ENCODE results near the gene EYA2. TPM values are rescaled to one million over a fixed set of nuclear protein-coding genes. Genes with fewer than 3 reads are reported as not detected.

The EYA2 gene
- total RNA-seq, 1 donor from 2014 or later: 1.3 TPM

GRCh38 chr20:46995561-46996142 is 101.0 kb downstream of the EYA2 start:
- no peaks in the 10 kb centered on the region for H3K9me3 Mint-ChIP-seq
- no peak overlapping the region for H3K4me3 Mint-ChIP-seq
- TF ChIP-seq, protein P1, sequence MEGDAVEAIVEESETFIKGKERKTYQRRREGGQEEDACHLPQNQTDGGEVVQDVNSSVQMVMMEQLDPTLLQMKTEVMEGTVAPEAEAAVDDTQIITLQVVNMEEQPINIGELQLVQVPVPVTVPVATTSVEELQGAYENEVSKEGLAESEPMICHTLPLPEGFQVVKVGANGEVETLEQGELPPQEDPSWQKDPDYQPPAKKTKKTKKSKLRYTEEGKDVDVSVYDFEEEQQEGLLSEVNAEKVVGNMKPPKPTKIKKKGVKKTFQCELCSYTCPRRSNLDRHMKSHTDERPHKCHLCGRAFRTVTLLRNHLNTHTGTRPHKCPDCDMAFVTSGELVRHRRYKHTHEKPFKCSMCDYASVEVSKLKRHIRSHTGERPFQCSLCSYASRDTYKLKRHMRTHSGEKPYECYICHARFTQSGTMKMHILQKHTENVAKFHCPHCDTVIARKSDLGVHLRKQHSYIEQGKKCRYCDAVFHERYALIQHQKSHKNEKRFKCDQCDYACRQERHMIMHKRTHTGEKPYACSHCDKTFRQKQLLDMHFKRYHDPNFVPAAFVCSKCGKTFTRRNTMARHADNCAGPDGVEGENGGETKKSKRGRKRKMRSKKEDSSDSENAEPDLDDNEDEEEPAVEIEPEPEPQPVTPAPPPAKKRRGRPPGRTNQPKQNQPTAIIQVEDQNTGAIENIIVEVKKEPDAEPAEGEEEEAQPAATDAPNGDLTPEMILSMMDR (conservative IDR thresholded peaks at IDR 0.05): no peak
- DNase-seq (ENCODE audit: low read depth, low spot score): no peak
- H3K4me1 Mint-ChIP-seq: peaks cover 14% of the 10 kb centered on the region
- no peaks in the 10 kb centered on the region for H3K36me3 Mint-ChIP-seq (ENCODE audit: low read depth)
- H3K27ac Mint-ChIP-seq (ENCODE audit: unreplicated experiment): no peak overlapping the region
- peaks cover 18% of the 10 kb centered on the region for H3K27me3 Mint-ChIP-seq (ENCODE audit: low read depth)

- H3K4me3 Mint-ChIP-seq: no peak overlapping the region
- DNase-seq (ENCODE audit: low read depth, low spot score): no peak
- H3K9me3 Mint-ChIP-seq: no peaks in the 10 kb centered on the region
- TF ChIP-seq, protein P1 (conservative IDR thresholded peaks at IDR 0.05): no peak
- no peak overlapping the region for H3K27ac Mint-ChIP-seq (ENCODE audit: unreplicated experiment)
- H3K27me3 Mint-ChIP-seq (ENCODE audit: low read depth): peaks cover 31% of the 10 kb centered on the region
- H3K4me1 Mint-ChIP-seq: peaks cover under 1% of the 10 kb centered on the region
- no peaks in the 10 kb centered on the region for H3K36me3 Mint-ChIP-seq (ENCODE audit: low read depth)
Observed at GRCh38 chr20:46997187-46997586, 102.5 kb downstream of the EYA2 start.

- H3K27me3 Mint-ChIP-seq (ENCODE audit: low read depth): peaks cover 33% of the 10 kb centered on the region
- H3K9me3 Mint-ChIP-seq: no peaks in the 10 kb centered on the region
- TF ChIP-seq, protein P1 (conservative IDR thresholded peaks at IDR 0.05): no peak
- no peak overlapping the region for H3K4me3 Mint-ChIP-seq
- no peaks in the 10 kb centered on the region for H3K36me3 Mint-ChIP-seq (ENCODE audit: low read depth)
- DNase-seq (ENCODE audit: low read depth, low spot score): no peak
- no peak overlapping the region for H3K27ac Mint-ChIP-seq (ENCODE audit: unreplicated experiment)
- H3K4me1 Mint-ChIP-seq: no peaks in the 10 kb centered on the region
Observed at GRCh38 chr20:46998477-46999240, 104.0 kb downstream of the EYA2 start.

GRCh38 chr20:46999801-47000465 is 105.3 kb downstream of the EYA2 start:
- peaks cover 39% of the 10 kb centered on the region for H3K27me3 Mint-ChIP-seq (ENCODE audit: low read depth)

GRCh38 chr20:47003223-47003622 is 108.6 kb downstream of the EYA2 start:
- no peak overlapping the region for H3K27ac Mint-ChIP-seq (ENCODE audit: unreplicated experiment)
- peaks cover 34% of the 10 kb centered on the region for H3K27me3 Mint-ChIP-seq (ENCODE audit: low read depth)
- no peaks in the 10 kb centered on the region for H3K4me1 Mint-ChIP-seq
- TF ChIP-seq, protein P1 (conservative IDR thresholded peaks at IDR 0.05): no peak
- no peak for DNase-seq (ENCODE audit: low read depth, low spot score)
- H3K9me3 Mint-ChIP-seq: peaks cover 7% of the 10 kb centered on the region
- H3K4me3 Mint-ChIP-seq: no peak overlapping the region
- H3K36me3 Mint-ChIP-seq (ENCODE audit: low read depth): no peaks in the 10 kb centered on the region

More at GRCh38 chr20:46999801-47000465, 105.3 kb downstream of the EYA2 start:
- Mint-ChIP-seq H3K4me1 (no peaks in the 10 kb centered on the region), H3K27ac (ENCODE audit: unreplicated experiment) (no peak overlapping the region), H3K9me3 (peaks cover 7% of the 10 kb centered on the region), H3K36me3 (ENCODE audit: low read depth) (no peaks in the 10 kb centered on the region), H3K4me3 (no peak overlapping the region)
- DNase-seq (ENCODE audit: low read depth, low spot score): no peak
- TF ChIP-seq, protein P1 (conservative IDR thresholded peaks at IDR 0.05): no peak

Data from neural crest cell (in vitro differentiated cells).